NB4 (cell line): ENCODE measurements around the gene PDZK1IP1.
"Not testable (repeated sequence)": the region's sequence is repeated elsewhere in the genome, so short reads cannot be mapped to it uniquely, and the experiment has no call there.

Experiments used
- DNase-seq: peaks from one replicate; pipeline ENCODE4 v3.0.0; 2010; ENCODE audit warnings: low read depth
- H3K4me3 ChIP-seq: one replicate; pipeline ENCODE4 v1.5.1; 2011; ENCODE audit warnings: mild to moderate bottlenecking, low read depth, low read length, moderate library complexity
- MYC ChIP-seq: IDR thresholded peaks from 2 replicates; pipeline ENCODE4 v1.6.1; 2011; ENCODE audit warnings: low read depth, low read length
- POLR2A ChIP-seq: IDR thresholded peaks from 2 replicates; pipeline ENCODE4 v1.6.1; 2011; ENCODE audit warnings: mild to moderate bottlenecking; ENCODE audit not compliant: insufficient read length; ENCODE audit errors: extremely low read depth
- TF ChIP-seq, protein P1 (sequence below): IDR thresholded peaks from one replicate; pipeline ENCODE4 v1.5.1; 2012; ENCODE audit warnings: low read depth, low read length
- TF ChIP-seq, protein P2 (sequence below): IDR thresholded peaks from 2 replicates; pipeline ENCODE4 v1.6.1; 2011; ENCODE audit warnings: low read depth, low read length

The PDZK1IP1 gene

GRCh38 chr1:47205918-47206317 lies 16.1 kb upstream of the PDZK1IP1 start:
- H3K4me3 ChIP-seq: no peak overlapping the region
- TF ChIP-seq, protein P1, sequence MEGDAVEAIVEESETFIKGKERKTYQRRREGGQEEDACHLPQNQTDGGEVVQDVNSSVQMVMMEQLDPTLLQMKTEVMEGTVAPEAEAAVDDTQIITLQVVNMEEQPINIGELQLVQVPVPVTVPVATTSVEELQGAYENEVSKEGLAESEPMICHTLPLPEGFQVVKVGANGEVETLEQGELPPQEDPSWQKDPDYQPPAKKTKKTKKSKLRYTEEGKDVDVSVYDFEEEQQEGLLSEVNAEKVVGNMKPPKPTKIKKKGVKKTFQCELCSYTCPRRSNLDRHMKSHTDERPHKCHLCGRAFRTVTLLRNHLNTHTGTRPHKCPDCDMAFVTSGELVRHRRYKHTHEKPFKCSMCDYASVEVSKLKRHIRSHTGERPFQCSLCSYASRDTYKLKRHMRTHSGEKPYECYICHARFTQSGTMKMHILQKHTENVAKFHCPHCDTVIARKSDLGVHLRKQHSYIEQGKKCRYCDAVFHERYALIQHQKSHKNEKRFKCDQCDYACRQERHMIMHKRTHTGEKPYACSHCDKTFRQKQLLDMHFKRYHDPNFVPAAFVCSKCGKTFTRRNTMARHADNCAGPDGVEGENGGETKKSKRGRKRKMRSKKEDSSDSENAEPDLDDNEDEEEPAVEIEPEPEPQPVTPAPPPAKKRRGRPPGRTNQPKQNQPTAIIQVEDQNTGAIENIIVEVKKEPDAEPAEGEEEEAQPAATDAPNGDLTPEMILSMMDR: no peak
- TF ChIP-seq, protein P2, sequence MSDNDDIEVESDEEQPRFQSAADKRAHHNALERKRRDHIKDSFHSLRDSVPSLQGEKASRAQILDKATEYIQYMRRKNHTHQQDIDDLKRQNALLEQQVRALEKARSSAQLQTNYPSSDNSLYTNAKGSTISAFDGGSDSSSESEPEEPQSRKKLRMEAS: no peak
- TF ChIP-seq MYC (no peak), POLR2A (no peak)
- no peak for DNase-seq

GRCh38 chr1:47203504-47203903 lies 13.7 kb upstream of the PDZK1IP1 start:
- not testable (repeated sequence) for H3K4me3 ChIP-seq, DNase-seq

- no peak overlapping the region for H3K4me3 ChIP-seq
- TF ChIP-seq, protein P2: no peak
- TF ChIP-seq POLR2A: no peak
- TF ChIP-seq, protein P1: no peak
- TF ChIP-seq MYC: no peak
- DNase-seq: no peak
Measured at GRCh38 chr1:47201179-47201578, 11.3 kb upstream of the PDZK1IP1 start.

GRCh38 chr1:47198214-47198613 lies 8.4 kb upstream of the PDZK1IP1 start:
- TF ChIP-seq POLR2A: no peak
- TF ChIP-seq, protein P2: no peak
- no peak for TF ChIP-seq MYC
- TF ChIP-seq, protein P1: no peak
- H3K4me3 ChIP-seq: no peak overlapping the region
- no peak for DNase-seq

DNA sequence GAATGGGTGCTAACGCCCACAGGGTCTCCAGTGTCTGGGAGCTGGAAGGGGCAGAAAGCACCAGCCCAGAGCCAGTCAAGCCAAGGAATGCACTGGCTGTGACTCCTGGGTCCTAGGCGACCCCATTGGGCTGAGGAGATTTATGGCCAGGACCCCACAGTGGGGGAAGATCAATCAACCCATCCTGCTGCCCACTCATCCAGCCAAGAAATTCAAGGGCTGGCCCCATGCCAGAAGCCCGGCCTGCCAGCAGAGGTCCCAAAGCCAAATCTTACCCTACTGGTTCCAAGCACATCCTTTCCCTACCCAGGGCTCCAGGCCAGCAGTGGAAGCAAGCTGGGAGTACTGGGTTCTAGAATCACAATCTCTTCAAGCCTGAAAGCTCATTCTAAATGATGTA lies 6.8 kb upstream of the PDZK1IP1 start:
- H3K4me3 ChIP-seq: no peak overlapping the region
- no peak for DNase-seq
- TF ChIP-seq, protein P2: no peak
- TF ChIP-seq, protein P1: no peak
- no peak for TF ChIP-seq POLR2A
- TF ChIP-seq MYC: no peak

- H3K4me3 ChIP-seq, DNase-seq: not testable (repeated sequence)
Measured at GRCh38 chr1:47195981-47196380, 6.1 kb upstream of the PDZK1IP1 start.

- H3K4me3 ChIP-seq: no peak overlapping the region
- TF ChIP-seq, protein P1: no peak
- no peak for DNase-seq
Measured at GRCh38 chr1:47194311-47194710, 4.5 kb upstream of the PDZK1IP1 start.

DNA sequence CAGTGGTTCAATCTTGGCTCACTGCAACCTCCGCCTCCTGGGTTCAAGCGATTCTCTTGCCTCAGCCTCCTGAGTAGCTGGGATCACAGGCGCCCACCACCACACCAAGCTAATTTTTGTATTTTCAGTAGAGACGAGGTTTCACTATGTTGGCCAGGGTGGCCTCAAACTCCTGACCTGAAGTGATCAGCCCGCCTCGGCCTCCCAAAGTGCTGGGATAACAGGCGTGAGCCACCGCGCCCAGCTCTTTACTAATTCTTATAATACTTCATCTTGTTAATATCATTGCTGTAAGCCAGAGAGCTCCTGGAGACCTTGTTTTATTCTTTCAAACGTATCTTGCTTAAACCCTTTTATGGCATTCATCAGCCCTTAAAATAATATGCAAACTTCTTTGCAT lies 3.7 kb upstream of the PDZK1IP1 start:
- H3K4me3 ChIP-seq, DNase-seq: not testable (repeated sequence)
